Activated B cell treated with CpG ODN at 0.5 μM for 24 hours (primary cell): ENCODE results near the gene VSNL1. TPM values are rescaled to one million over a fixed set of nuclear protein-coding genes. Genes with fewer than 3 reads are reported as not detected.

ENCODE experiments used
- ATAC-seq: fragments of 200-7000 bp; cut with Tn5 transposase; one replicate; pipeline ENCODE4 v1.10.0; 2021; ENCODE audit warnings: low read depth, mild to moderate bottlenecking, moderate library complexity
- CTCF ChIA-PET: fragments of 350-600 bp; sonication (Branson Sonifier 250); formaldehyde crosslinking; loops from one replicate; lab custom pipeline; 2021; ENCODE audit warnings: antibody characterized with exemption; lab: Charles Lee
- POLR2A ChIA-PET: fragments of 350-600 bp; sonication (Branson Sonifier 250); formaldehyde crosslinking; loops from one replicate; lab custom pipeline; 2021; ENCODE audit warnings: antibody characterized with exemption; lab: Charles Lee
- DNase-seq: peaks from one replicate; pipeline ENCODE4 v3.0.0; 2022
- H3K27ac Mint-ChIP-seq: one replicate; pipeline ENCODE4 v1.8.0; 2020; ENCODE audit warnings: mixed read lengths
- H3K27me3 Mint-ChIP-seq: one replicate; pipeline ENCODE4 v1.8.0; 2021; ENCODE audit warnings: mixed read lengths
- H3K36me3 Mint-ChIP-seq: one replicate; pipeline ENCODE4 v1.8.0; 2021; ENCODE audit warnings: low read depth, mixed read lengths
- H3K4me1 Mint-ChIP-seq: one replicate; pipeline ENCODE4 v1.8.0; 2021; ENCODE audit warnings: mixed read lengths
- H3K4me3 Mint-ChIP-seq: one replicate; pipeline ENCODE4 v1.8.0; 2020; ENCODE audit warnings: mild to moderate bottlenecking, mixed read lengths
- H3K9me3 Mint-ChIP-seq: one replicate; pipeline ENCODE4 v1.8.0; 2020; ENCODE audit warnings: mixed read lengths
- CTCF ChIP-seq: fragments of 200-600 bp; IDR thresholded peaks from one replicate; pipeline ENCODE4 v1.8.0; 2022; ENCODE audit warnings: antibody characterized with exemption, mild to moderate bottlenecking
- intact Hi-C: fragments of 100-400 bp; cut with micrococcal nuclease; formaldehyde crosslinking; loops from one replicate; pipeline ENCODE4 v1.15.1; 2024
- total RNA-seq: library from RNA; stranded (reverse); gene quantifications from 2 replicates; pipeline ENCODE4 v1.2.3, GENCODE V29; 2022

Gene VSNL1
- total RNA-seq, 1 donor from 2014 or later, result not detected

GRCh38 chr2:17573804-17574175 is 33.3 kb downstream of the VSNL1 start:
- DNase-seq, result no peak
- Mint-ChIP-seq H3K27me3 (peaks cover 22% of the 10 kb centered on the region), H3K36me3 (no peaks in the 10 kb centered on the region), H3K4me3 (no peak overlapping the region), H3K27ac (no peak overlapping the region), H3K9me3 (no peaks in the 10 kb centered on the region), H3K4me1 (no peaks in the 10 kb centered on the region)
- no peak for TF ChIP-seq CTCF
- ChIA-PET POLR2A (no interaction called here), CTCF (interaction anchor here (1.5 kb wide), 1 partner anchor 264 kb away, joined by 3 read pairs; no protein-coding TSS in a partner anchor)
- intact Hi-C loops, result no loop called here
- no peak for ATAC-seq

- Mint-ChIP-seq H3K27ac (no peak overlapping the region), H3K4me3 (no peak overlapping the region), H3K4me1 (no peaks in the 10 kb centered on the region), H3K9me3 (no peaks in the 10 kb centered on the region), H3K36me3 (no peaks in the 10 kb centered on the region), H3K27me3 (peaks cover 22% of the 10 kb centered on the region)
- ATAC-seq, result no peak
- CTCF ChIA-PET, result interaction anchor here (1.5 kb wide), 1 partner anchor 265 kb away, joined by 3 read pairs; no protein-coding TSS in a partner anchor
- POLR2A ChIA-PET, result no interaction called here
- no peak for TF ChIP-seq CTCF
- DNase-seq, result no peak
- intact Hi-C loops, result no loop called here
Observed at GRCh38 chr2:17574406-17575073, 34.0 kb downstream of the VSNL1 start.

GRCh38 chr2:17576802-17577201 is 36.3 kb downstream of the VSNL1 start:
- H3K36me3 Mint-ChIP-seq, result no peaks in the 10 kb centered on the region
- CTCF ChIA-PET, result no interaction called here
- no peak for TF ChIP-seq CTCF
- no peaks in the 10 kb centered on the region for H3K4me1 Mint-ChIP-seq
- no peak for DNase-seq
- H3K4me3 Mint-ChIP-seq, result no peak overlapping the region
- no peak overlapping the region for H3K27ac Mint-ChIP-seq
- no peaks in the 10 kb centered on the region for H3K9me3 Mint-ChIP-seq
- ATAC-seq, result no peak
- intact Hi-C loops, result no loop called here
- POLR2A ChIA-PET, result no interaction called here
- H3K27me3 Mint-ChIP-seq, result peaks cover 22% of the 10 kb centered on the region

GRCh38 chr2:17578466-17578928 is 38.0 kb downstream of the VSNL1 start:
- CTCF ChIA-PET, result no interaction called here
- no peak for TF ChIP-seq CTCF
- no peak for ATAC-seq

GRCh38 chr2:17579605-17580318 is 39.3 kb downstream of the VSNL1 start:
- Mint-ChIP-seq H3K27me3 (peaks cover 8% of the 10 kb centered on the region), H3K9me3 (no peaks in the 10 kb centered on the region), H3K4me3 (no peak overlapping the region), H3K4me1 (no peaks in the 10 kb centered on the region), H3K36me3 (no peaks in the 10 kb centered on the region), H3K27ac (no peak overlapping the region)
- CTCF ChIA-PET, result interaction anchor here (1.4 kb wide), 1 partner anchor 25 kb away, joined by 3 read pairs; no protein-coding TSS in a partner anchor
- no peak for TF ChIP-seq CTCF
- DNase-seq (no peak), ATAC-seq (no peak)
- intact Hi-C loops, result no loop called here
- POLR2A ChIA-PET, result no interaction called here

More at GRCh38 chr2:17578466-17578928, 38.0 kb downstream of the VSNL1 start:
- intact Hi-C loops, result no loop called here
- Mint-ChIP-seq H3K4me1 (no peaks in the 10 kb centered on the region), H3K27me3 (peaks cover 19% of the 10 kb centered on the region), H3K9me3 (no peaks in the 10 kb centered on the region), H3K27ac (no peak overlapping the region), H3K4me3 (no peak overlapping the region), H3K36me3 (no peaks in the 10 kb centered on the region)
- DNase-seq, result no peak
- POLR2A ChIA-PET, result no interaction called here
